HepG2 (cell line): ENCODE measurements around the gene ARHGEF39. TPM values are rescaled to one million over a fixed set of nuclear protein-coding genes. Genes with fewer than 3 reads are reported as not detected.
A peak's percentile ranks its signal among the peaks of the same experiment; 100 is the strongest.

ENCODE experiments used
- ATAC-seq: fragments of 200-7000 bp; cut with Tn5 transposase; 3 replicates; pipeline ENCODE4 v1.9.1; 2020; ENCODE audit warnings: mild to moderate bottlenecking, moderate library complexity
- BruUV-seq: library from RNA; stranded (reverse); fragments of 400-500 nt; replicated peaks from 2 replicates; lab custom pipeline; 2021; lab: Mats Ljungman, UMichigan
- CTCF ChIA-PET: fragments of 300-600 bp; formaldehyde crosslinking; extraction: SDS; loops from one replicate; lab custom pipeline; 2021; ENCODE audit warnings: low total read pairs, inconsistent platforms, low intra/inter-chr PET ratio; lab: Yijun Ruan, JAX
- POLR2A ChIA-PET: fragments of 350-600 bp; sonication (Branson Sonifier 250); formaldehyde crosslinking; loops from one replicate; lab custom pipeline; 2020; ENCODE audit warnings: antibody characterized with exemption, inconsistent platforms; lab: Yijun Ruan, JAX
- DNase-seq: peaks from one replicate; pipeline ENCODE4 v3.0.0-alpha.2; 2015; ENCODE audit warnings: low spot score
- FAIRE-seq: peaks from 3 replicates; lab custom pipeline; 2011; peaks lifted over from hg19 to GRCh38; lab: Jason Lieb, UNC
- H2AFZ ChIP-seq: one replicate; pipeline ENCODE4 v1.6.1; 2011; ENCODE audit warnings: low read length, inconsistent platforms
- H3K27ac ChIP-seq: fragments of 300-600 bp; 3 replicates; pipeline ENCODE4 v1.8.0; 2011; ENCODE audit warnings: mixed run types, mild to moderate bottlenecking, mixed read lengths, low read length, inconsistent platforms; ENCODE audit not compliant: insufficient read depth; ENCODE audit errors: extremely low read length
- H3K27me3 ChIP-seq, 2 experiments: fragments of 200-600 bp in 1 of 2; 2 replicates in 1 of 2; 3 replicates in 1 of 2; pipeline versions ENCODE4 v1.6.0 to v1.8.0; 2011; ENCODE audit warnings: low read length in 2 of 2, mild to moderate bottlenecking in 2 of 2, moderate library complexity in 2 of 2, inconsistent platforms in 1 of 2; ENCODE audit not compliant: insufficient read depth in 2 of 2, control insufficient read depth in 1 of 2
- H3K36me3 ChIP-seq, 2 experiments: fragments of 200-600 bp in 1 of 2; replicated peaks in 1 of 2; 2 replicates in 1 of 2; 3 replicates in 1 of 2; pipeline versions ENCODE4 v1.5.1 to v1.8.0; 2011; ENCODE audit warnings: low read length in 2 of 2, inconsistent platforms in 1 of 2; ENCODE audit not compliant: insufficient read depth in 2 of 2, control insufficient read depth in 1 of 2
- H3K4me1 ChIP-seq: 2 replicates; pipeline ENCODE4 v1.5.1; 2012; ENCODE audit warnings: low read length, inconsistent platforms; ENCODE audit not compliant: insufficient read depth
- H3K4me2 ChIP-seq: 2 replicates; pipeline ENCODE4 v1.6.0; 2011; ENCODE audit warnings: low read depth, low read length, inconsistent platforms
- H3K4me3 ChIP-seq, 3 experiments: fragments of 200-600 bp in 1 of 3; sonication (generic), shearing (Covaris generic) in 1 of 3; replicated peaks in 1 of 3; 2 replicates each; pipeline ENCODE4 v1.5.1; 2011 to 2016; ENCODE audit warnings: low read length in 3 of 3, inconsistent platforms in 2 of 3, low read depth in 2 of 3, mild to moderate bottlenecking in 2 of 3, control low read depth in 1 of 3, mixed read lengths in 1 of 3; ENCODE audit not compliant: insufficient read depth in 1 of 3
- H3K79me2 ChIP-seq: one replicate; pipeline ENCODE4 v1.6.1; 2011; ENCODE audit warnings: low read length, inconsistent platforms; ENCODE audit not compliant: insufficient read depth
- H3K9ac ChIP-seq: 2 replicates; pipeline ENCODE4 v1.6.0; 2011; ENCODE audit warnings: mild to moderate bottlenecking, low read depth, low read length, inconsistent platforms; ENCODE audit not compliant: insufficient read depth
- H3K9me3 ChIP-seq: 2 replicates; pipeline ENCODE4 v1.5.1; 2012; ENCODE audit warnings: mild to moderate bottlenecking, low read length
- H4K20me1 ChIP-seq: 2 replicates; pipeline ENCODE4 v1.6.0; 2011; ENCODE audit warnings: inconsistent platforms, mild to moderate bottlenecking, low read length, moderate library complexity; ENCODE audit not compliant: insufficient read depth
- ARID4A ChIP-seq: sonication (generic); formaldehyde crosslinking; IDR thresholded peaks from 2 replicates; pipeline ENCODE4 v1.5.0; 2020; ENCODE audit warnings: mild to moderate bottlenecking, missing genetic modification reagents, borderline replicate concordance
- CHCHD3 ChIP-seq: sonication (generic); formaldehyde crosslinking; IDR thresholded peaks from 2 replicates; pipeline ENCODE4 v1.8.0; 2022; ENCODE audit warnings: mild to moderate bottlenecking, missing genetic modification reagents, moderate library complexity
- FOSL2 ChIP-seq: sonication (generic); formaldehyde crosslinking; IDR thresholded peaks from 2 replicates; pipeline ENCODE4 v1.4.0; 2020; ENCODE audit warnings: missing genetic modification reagents
- RBM22 ChIP-seq: fragments of 200-400 bp; formaldehyde crosslinking; optimal IDR thresholded peaks from 2 replicates; pipeline ENCODE3; 2017; ENCODE audit warnings: mild to moderate bottlenecking, low read length, moderate library complexity
- SAP130 ChIP-seq: IDR thresholded peaks from 2 replicates; pipeline ENCODE4 v1.6.1; 2016; ENCODE audit warnings: low read depth
- ZFP36 ChIP-seq: fragments of 150-350 bp; IDR thresholded peaks from 2 replicates; pipeline ENCODE4 v1.6.1; 2018; ENCODE audit warnings: borderline replicate concordance, low read length, low read depth; ENCODE audit not compliant: partially characterized antibody
- ZNF138 ChIP-seq: sonication (generic); formaldehyde crosslinking; IDR thresholded peaks from 2 replicates; pipeline ENCODE4 v1.5.0; 2020; ENCODE audit warnings: mild to moderate bottlenecking, low read depth, missing genetic modification reagents
- ZNF775 ChIP-seq: sonication (generic); formaldehyde crosslinking; IDR thresholded peaks from 2 replicates; pipeline ENCODE4 v1.4.0; 2020; ENCODE audit warnings: missing genetic modification reagents, mild to moderate bottlenecking, moderate library complexity, borderline replicate concordance
- WGBS: methylation state at CpG from one replicate; pipeline ENCODE4 v1.1.6; 2017; ENCODE audit warnings: low lambda C conversion rate; 5-methylcytosine and 5-hydroxymethylcytosine counted together
- in situ Hi-C: cut with HindIII; loops from 2 replicates; pipeline ENCODE4 v1.10.0; 2017; ENCODE audit warnings: low pct_unique_long_range_greater_than_20kb; ENCODE audit not compliant: extremely low pct_ligation_motif_present
- intact Hi-C: fragments of 100-400 bp; cut with micrococcal nuclease; formaldehyde crosslinking; loops from one replicate; pipeline ENCODE4 v1.10.0; 2022; ENCODE audit not compliant: unreplicated experiment
- polyA plus RNA-seq, 8 experiments: library from polyadenylated mRNA; depleted of rRNA in 3 of 8; stranded (reverse) in 7 of 8; unstranded in 1 of 8; fragments of >200 nt; fragmentation: Illumina TruSeq in 4 of 8; extraction: Trizol in 4 of 8; gene quantifications; 2 replicates each; pipeline versions ENCODE4 v1.2.1 to v1.2.3, GENCODE V29; 2011 to 2016; ENCODE audit warnings: low read depth in 4 of 8, missing spikeins in 1 of 8, mixed read lengths in 1 of 8; ENCODE audit not compliant: insufficient read depth in 1 of 8
- total RNA-seq, 5 experiments: library from RNA; depleted of rRNA; stranded (reverse); fragments of >200 nt; fragmentation: Illumina TruSeq; extraction: Trizol; gene quantifications; 2 replicates each; pipeline ENCODE4 v1.2.3, GENCODE V29; 2016; ENCODE audit warnings: low read depth in 1 of 5
- TF ChIP-seq, protein P1 (sequence below): sonication (generic); formaldehyde crosslinking; IDR thresholded peaks from 2 replicates; pipeline ENCODE4 v1.5.0; 2020; ENCODE audit warnings: missing genetic modification reagents, mild to moderate bottlenecking, borderline replicate concordance
- TF ChIP-seq, protein P2 (sequence below): sonication (generic); formaldehyde crosslinking; IDR thresholded peaks from 2 replicates; pipeline ENCODE4 v1.4.0; 2020; ENCODE audit warnings: mild to moderate bottlenecking, missing genetic modification reagents

The ARHGEF39 gene
- total and polyA plus RNA-seq, 2 of the 13 experiments (the other 11 are each of a cell fraction or from before 2014, with no cell fraction given) = 11.2 to 12.3 TPM

DNA sequence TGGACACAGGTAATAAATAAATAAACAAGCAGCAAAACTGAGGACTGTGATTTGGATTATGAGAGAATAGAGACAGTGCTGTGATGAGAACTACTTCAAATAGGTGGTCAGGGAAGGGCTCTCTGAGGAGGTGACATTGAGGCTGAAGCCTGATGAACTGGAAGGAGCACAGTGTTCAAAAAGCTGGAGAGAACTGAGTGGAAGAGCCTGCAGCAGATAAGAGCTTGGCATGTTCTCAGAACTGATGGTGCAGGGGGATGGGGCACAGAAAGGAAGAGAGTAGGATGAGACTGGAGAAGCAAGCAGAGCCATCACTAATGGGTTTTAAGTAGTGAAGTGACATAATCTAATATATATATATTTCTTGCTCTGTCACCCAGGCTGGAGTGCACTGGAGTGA, 35.9 kb upstream of the ARHGEF39 start:
- H2AFZ ChIP-seq = no peak overlapping the region
- intact Hi-C loops = no loop called here
- H4K20me1 ChIP-seq = no peaks in the 10 kb centered on the region
- ChIA-PET POLR2A (no interaction called here), CTCF (no interaction called here)
- H3K4me1 ChIP-seq = peaks cover 5% of the 10 kb centered on the region
- H3K4me2 ChIP-seq = no peak overlapping the region
- no TSS peak for BruUV-seq
- no peak overlapping the region for H3K9ac ChIP-seq
- TF ChIP-seq CHCHD3 (CRISPR knock-in tag) = no peak
- TF ChIP-seq RBM22 = peak; percentile 17
- no peak overlapping the region for H3K27ac ChIP-seq
- H3K27me3 ChIP-seq = no peaks in the 10 kb centered on the region
- in situ Hi-C loops = no loop called here
- peaks cover 54 to 90% of the 10 kb centered on the region in 2 experiments for H3K36me3 ChIP-seq
- no peaks in the 10 kb centered on the region for H3K79me2 ChIP-seq
- no peak for FAIRE-seq
- DNase-seq = no peak
- no peaks in the 10 kb centered on the region for H3K9me3 ChIP-seq
- no peak overlapping the region for H3K4me3 ChIP-seq
- ATAC-seq = no peak

- no peaks in the 10 kb centered on the region for H3K27me3 ChIP-seq
- H4K20me1 ChIP-seq = no peaks in the 10 kb centered on the region
- no peak overlapping the region for H2AFZ ChIP-seq
- peaks cover 14% of the 10 kb centered on the region for H3K4me1 ChIP-seq
- POLR2A ChIA-PET = no interaction called here
- H3K9ac ChIP-seq = no peak overlapping the region
- ATAC-seq (no peak), FAIRE-seq (no peak), DNase-seq (no peak)
- in situ Hi-C loops = no loop called here
- CTCF ChIA-PET = no interaction called here
- H3K79me2 ChIP-seq = no peaks in the 10 kb centered on the region
- 97% methylated on average over 8 of the region's 11 CpGs for WGBS
- no TSS peak for BruUV-seq
- intact Hi-C loops = no loop called here
- peaks cover 46 to 81% of the 10 kb centered on the region in 2 experiments for H3K36me3 ChIP-seq
- no peaks in the 10 kb centered on the region for H3K9me3 ChIP-seq
- TF ChIP-seq, protein P1, sequence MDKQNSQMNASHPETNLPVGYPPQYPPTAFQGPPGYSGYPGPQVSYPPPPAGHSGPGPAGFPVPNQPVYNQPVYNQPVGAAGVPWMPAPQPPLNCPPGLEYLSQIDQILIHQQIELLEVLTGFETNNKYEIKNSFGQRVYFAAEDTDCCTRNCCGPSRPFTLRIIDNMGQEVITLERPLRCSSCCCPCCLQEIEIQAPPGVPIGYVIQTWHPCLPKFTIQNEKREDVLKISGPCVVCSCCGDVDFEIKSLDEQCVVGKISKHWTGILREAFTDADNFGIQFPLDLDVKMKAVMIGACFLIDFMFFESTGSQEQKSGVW = no peak
- TF ChIP-seq FOSL2 (CRISPR knock-in tag) (no peak), ARID4A (CRISPR knock-in tag) (no peak), ZNF775 (CRISPR knock-in tag) (no peak), ZNF138 (CRISPR knock-in tag) (no peak), SAP130 (CRISPR knock-in tag) (no peak), ZFP36 (no peak)
- TF ChIP-seq, protein P2, sequence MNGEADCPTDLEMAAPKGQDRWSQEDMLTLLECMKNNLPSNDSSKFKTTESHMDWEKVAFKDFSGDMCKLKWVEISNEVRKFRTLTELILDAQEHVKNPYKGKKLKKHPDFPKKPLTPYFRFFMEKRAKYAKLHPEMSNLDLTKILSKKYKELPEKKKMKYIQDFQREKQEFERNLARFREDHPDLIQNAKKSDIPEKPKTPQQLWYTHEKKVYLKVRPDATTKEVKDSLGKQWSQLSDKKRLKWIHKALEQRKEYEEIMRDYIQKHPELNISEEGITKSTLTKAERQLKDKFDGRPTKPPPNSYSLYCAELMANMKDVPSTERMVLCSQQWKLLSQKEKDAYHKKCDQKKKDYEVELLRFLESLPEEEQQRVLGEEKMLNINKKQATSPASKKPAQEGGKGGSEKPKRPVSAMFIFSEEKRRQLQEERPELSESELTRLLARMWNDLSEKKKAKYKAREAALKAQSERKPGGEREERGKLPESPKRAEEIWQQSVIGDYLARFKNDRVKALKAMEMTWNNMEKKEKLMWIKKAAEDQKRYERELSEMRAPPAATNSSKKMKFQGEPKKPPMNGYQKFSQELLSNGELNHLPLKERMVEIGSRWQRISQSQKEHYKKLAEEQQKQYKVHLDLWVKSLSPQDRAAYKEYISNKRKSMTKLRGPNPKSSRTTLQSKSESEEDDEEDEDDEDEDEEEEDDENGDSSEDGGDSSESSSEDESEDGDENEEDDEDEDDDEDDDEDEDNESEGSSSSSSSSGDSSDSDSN (CRISPR knock-in tag) = no peak
- TF ChIP-seq, all 625 proteins: peak for 0
- no peak overlapping the region for H3K27ac ChIP-seq
- no peak overlapping the region for H3K4me2 ChIP-seq
- no peak overlapping the region for H3K4me3 ChIP-seq
Measured at GRCh38 chr9:35700031-35700430, 35.0 kb upstream of the ARHGEF39 start.
